Right lobe of liver (tissue), 6 donors: ENCODE measurements around the gene PADI4. TPM values are rescaled to one million over a fixed set of nuclear protein-coding genes. Genes with fewer than 3 reads are reported as not detected.

ENCODE experiments used
- ATAC-seq, 4 donors: fragments of 200-7000 bp; cut with Tn5 transposase; one replicate each; pipeline ENCODE4 v1.9.1; 2020; ENCODE audit warnings: mild to moderate bottlenecking in 4 of 4, moderate library complexity in 4 of 4
- DNase-seq, 3 donors: peaks; one replicate each; pipeline ENCODE4 v3.0.0-alpha.2; 2020
- H3K27ac ChIP-seq, 3 donors: fragments of 200-600 bp; one replicate each; pipeline ENCODE4 v1.8.0; 2022
- H3K27me3 ChIP-seq, 2 donors: fragments of 200-600 bp; one replicate each; pipeline ENCODE4 v1.8.0; 2022
- H3K36me3 ChIP-seq, 4 donors: fragments of 200-600 bp; sonication (generic) in 1 of 4; one replicate each; pipeline versions ENCODE4 v1.5.1 to v1.8.0; 2017 to 2022; ENCODE audit warnings: control low read depth in 1 of 4
- H3K4me1 ChIP-seq, 4 donors: fragments of 200-600 bp; sonication (generic) in 1 of 4; one replicate each; pipeline versions ENCODE4 v1.5.1 to v1.8.0; 2017 to 2022; ENCODE audit warnings: control low read depth in 1 of 4
- H3K4me3 ChIP-seq, 3 donors: fragments of 200-600 bp; one replicate each; pipeline ENCODE4 v1.8.0; 2022
- H3K9me3 ChIP-seq, 4 donors: fragments of 200-600 bp; sonication (generic) in 1 of 4; one replicate each; pipeline versions ENCODE4 v1.5.1 to v1.8.0; 2017 to 2022; ENCODE audit warnings: control low read depth in 1 of 4
- CTCF ChIP-seq, 4 donors: fragments of 200-600 bp in 3 of 4; fragments of 450-650 bp in 1 of 4; IDR thresholded peaks; one replicate each; pipeline versions ENCODE4 v1.5.1 to v1.8.0; 2016 to 2022; ENCODE audit warnings: antibody characterized with exemption in 4 of 4, mild to moderate bottlenecking in 2 of 4
- POLR2A ChIP-seq: fragments of 450-650 bp; IDR thresholded peaks from one replicate; pipeline ENCODE4 v1.6.1; 2017; ENCODE audit warnings: antibody characterized with exemption, mild to moderate bottlenecking
- WGBS: methylation state at CpG from one replicate; pipeline ENCODE4 v1.1.6; 2018; ENCODE audit warnings: low coverage, low lambda C conversion rate; ENCODE audit not compliant: insufficient coverage; ENCODE audit errors: missing lambda C conversion rate; 5-methylcytosine and 5-hydroxymethylcytosine counted together
- intact Hi-C, 2 donors: fragments of 100-400 bp; cut with DNase I; formaldehyde crosslinking; loops; one replicate each; pipeline versions ENCODE4 v1.11.2 to v1.14.1; 2022
- total RNA-seq, 6 experiments: library from RNA; depleted of rRNA in 2 of 6; stranded (reverse); fragments of >200 nt in 2 of 6; fragmentation: NEBNext Ultra II Directional in 3 of 6; extraction: Animal tissue kit (Norgen Biotek cat#: 25700) in 3 of 6; gene quantifications; one replicate each; pipeline versions ENCODE4 v1.1.0 to v1.2.4, GENCODE V29; 2016 to 2023
- donor health status: DM: no; HTN: yes; CAD: no.
- donor health status: DM: no; HTN: no; CAD: no.
- donor health status: DM: no; HTN: no; CAD: no.
- donor health status: DM: no; HTN: yes; CAD: no.
- donor health status: DM: no; HTN: yes; CAD: no.

Gene PADI4
- total RNA-seq, 6 experiments from 2014 or later = 0.12 to 4.7 (median 1.4) TPM

DNA sequence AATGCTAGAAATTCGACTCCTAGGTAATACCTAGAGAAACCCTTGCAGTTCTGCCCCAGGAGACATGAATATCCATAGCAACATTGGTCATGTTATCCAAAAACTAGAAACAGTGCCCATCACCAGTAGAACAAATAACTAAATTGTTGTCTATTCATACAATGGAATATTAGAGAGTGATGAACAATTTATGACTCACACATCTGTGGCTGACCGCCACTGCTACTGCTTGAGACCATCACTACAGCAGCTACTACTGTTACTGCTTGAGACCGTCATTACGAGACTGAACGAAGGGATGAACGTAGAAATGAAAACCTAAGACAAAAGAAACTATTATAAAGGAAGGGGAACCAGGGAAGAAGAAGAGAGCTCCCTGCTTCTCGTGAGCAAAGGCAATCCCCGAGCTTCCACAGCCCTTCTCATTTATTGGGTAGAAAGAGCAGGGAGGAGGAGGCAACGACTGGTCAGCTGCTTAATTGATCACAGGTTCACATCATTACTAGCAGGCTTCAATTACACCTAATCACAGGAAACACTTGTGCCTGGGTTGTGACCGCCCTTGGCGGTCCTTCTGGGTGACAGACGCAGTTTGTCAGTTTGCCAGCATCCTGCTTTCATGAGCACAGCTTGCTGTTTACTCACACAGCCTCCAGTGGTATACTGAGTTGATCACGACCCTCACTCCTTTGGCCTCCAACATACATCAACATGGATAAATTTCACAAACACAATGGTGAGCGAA is 14.1 kb upstream of the PADI4 start:
- TF ChIP-seq POLR2A (no peak), CTCF (IDR thresholded peaks at IDR 0.05) (no peak)

GRCh38 chr1:17295292-17295691 is 12.7 kb upstream of the PADI4 start:
- WGBS = 50% methylated on average over 3 of the region's 4 CpGs
- H3K27ac ChIP-seq = no peak overlapping the region
- H3K4me3 ChIP-seq = no peak overlapping the region
- intact Hi-C loops = no loop called here
- no peak for ATAC-seq
- H3K27me3 ChIP-seq = no peaks in the 10 kb centered on the region
- H3K9me3 ChIP-seq = no peaks in the 10 kb centered on the region
- no peaks in the 10 kb centered on the region for H3K36me3 ChIP-seq
- DNase-seq = no peak
- TF ChIP-seq POLR2A (no peak), CTCF (IDR thresholded peaks at IDR 0.05) (no peak)
- no peaks in the 10 kb centered on the region for H3K4me1 ChIP-seq

More for the DNA sequence above, 14.1 kb upstream of the PADI4 start:
- Histone ChIP-seq H3K9me3 (no peaks in the 10 kb centered on the region), H3K27ac (no peak overlapping the region), H3K4me3 (no peak overlapping the region), H3K36me3 (no peaks in the 10 kb centered on the region), H3K4me1 (no peaks in the 10 kb centered on the region), H3K27me3 (no peaks in the 10 kb centered on the region)
- intact Hi-C loops = no loop called here
- no peak for DNase-seq
- 50% methylated on average over 12 of the region's 14 CpGs for WGBS
- no peak for ATAC-seq

GRCh38 chr1:17296086-17296485 is 11.9 kb upstream of the PADI4 start:
- ATAC-seq (no peak), DNase-seq (no peak)
- intact Hi-C loops = no loop called here
- no peak overlapping the region for H3K27ac ChIP-seq
- no peak overlapping the region for H3K4me3 ChIP-seq
- no peaks in the 10 kb centered on the region for H3K36me3 ChIP-seq
- TF ChIP-seq POLR2A (no peak), CTCF (IDR thresholded peaks at IDR 0.05) (no peak)
- WGBS = 49% methylated on average over 5 of the region's 5 CpGs
- no peaks in the 10 kb centered on the region for H3K9me3 ChIP-seq
- H3K27me3 ChIP-seq = no peaks in the 10 kb centered on the region
- no peaks in the 10 kb centered on the region for H3K4me1 ChIP-seq

DNA sequence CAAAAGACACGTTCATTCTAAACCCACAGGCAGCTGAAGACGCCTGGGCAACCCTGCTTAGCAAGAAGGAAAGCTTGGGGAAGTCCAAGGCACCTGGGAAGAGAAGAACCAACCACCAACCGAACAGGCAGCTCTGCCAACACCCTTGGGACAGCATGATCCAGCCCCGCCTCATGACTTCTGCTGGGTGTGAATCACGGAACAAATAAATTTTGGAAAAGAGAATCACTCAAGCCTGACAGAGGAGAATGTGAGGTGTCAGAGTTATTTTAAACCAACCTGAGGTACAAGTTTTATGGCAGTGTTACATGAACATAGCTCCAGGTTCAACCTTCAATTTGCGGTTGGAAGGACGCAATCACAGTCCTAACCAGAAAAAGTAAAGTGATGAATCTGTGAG is 10.0 kb upstream of the PADI4 start:
- no peaks in the 10 kb centered on the region for H3K4me1 ChIP-seq
- H3K27ac ChIP-seq = no peak overlapping the region
- 94% methylated on average over 2 of the region's 7 CpGs for WGBS
- H3K27me3 ChIP-seq = no peaks in the 10 kb centered on the region
- intact Hi-C loops = no loop called here
- no peaks in the 10 kb centered on the region for H3K9me3 ChIP-seq
- ATAC-seq (no peak), DNase-seq (no peak)
- TF ChIP-seq CTCF (IDR thresholded peaks at IDR 0.05) (no peak), POLR2A (no peak)
- H3K36me3 ChIP-seq = no peaks in the 10 kb centered on the region
- H3K4me3 ChIP-seq = no peak overlapping the region
